Measurements from ENCODE around the gene HHLA2.
A peak's percentile ranks its signal among the peaks of the same experiment; 100 is the strongest.

Gene HHLA2

DNA sequence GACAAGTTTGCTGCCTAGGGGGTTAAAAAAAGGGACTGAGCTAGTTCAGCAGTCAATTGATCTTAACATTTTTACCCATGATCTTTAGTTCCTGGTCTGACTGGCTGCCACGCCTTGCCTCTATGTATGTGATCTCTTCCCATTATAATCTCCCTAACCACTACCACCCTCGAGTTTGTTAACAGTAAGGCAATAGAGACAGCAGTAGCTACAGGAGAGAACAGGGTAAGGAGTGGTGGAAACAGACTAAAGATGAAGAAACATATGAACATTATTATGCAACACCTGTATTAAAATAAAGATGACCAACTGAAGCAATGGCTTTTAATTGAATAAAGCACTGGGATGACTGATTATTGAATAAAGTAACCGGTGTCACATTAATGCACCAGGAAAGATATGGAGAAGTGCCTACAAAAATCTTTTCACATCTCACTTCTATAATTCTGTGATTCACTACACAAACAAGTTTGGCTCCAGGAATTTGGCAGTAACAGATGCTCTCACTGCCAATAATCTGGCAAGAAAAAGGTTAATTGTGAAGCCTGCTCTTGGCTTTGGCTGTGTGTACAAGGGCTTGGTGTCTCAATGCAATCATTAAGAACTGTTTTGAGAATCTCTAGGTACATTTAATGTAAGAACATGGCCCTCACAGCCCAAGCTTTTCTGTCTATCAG, 95.7 kb downstream of the HHLA2 start:
- H3K4me3 ChIP-seq (ENCODE audit: low read depth, low read length): no peak overlapping the region
- TF ChIP-seq, protein P1, sequence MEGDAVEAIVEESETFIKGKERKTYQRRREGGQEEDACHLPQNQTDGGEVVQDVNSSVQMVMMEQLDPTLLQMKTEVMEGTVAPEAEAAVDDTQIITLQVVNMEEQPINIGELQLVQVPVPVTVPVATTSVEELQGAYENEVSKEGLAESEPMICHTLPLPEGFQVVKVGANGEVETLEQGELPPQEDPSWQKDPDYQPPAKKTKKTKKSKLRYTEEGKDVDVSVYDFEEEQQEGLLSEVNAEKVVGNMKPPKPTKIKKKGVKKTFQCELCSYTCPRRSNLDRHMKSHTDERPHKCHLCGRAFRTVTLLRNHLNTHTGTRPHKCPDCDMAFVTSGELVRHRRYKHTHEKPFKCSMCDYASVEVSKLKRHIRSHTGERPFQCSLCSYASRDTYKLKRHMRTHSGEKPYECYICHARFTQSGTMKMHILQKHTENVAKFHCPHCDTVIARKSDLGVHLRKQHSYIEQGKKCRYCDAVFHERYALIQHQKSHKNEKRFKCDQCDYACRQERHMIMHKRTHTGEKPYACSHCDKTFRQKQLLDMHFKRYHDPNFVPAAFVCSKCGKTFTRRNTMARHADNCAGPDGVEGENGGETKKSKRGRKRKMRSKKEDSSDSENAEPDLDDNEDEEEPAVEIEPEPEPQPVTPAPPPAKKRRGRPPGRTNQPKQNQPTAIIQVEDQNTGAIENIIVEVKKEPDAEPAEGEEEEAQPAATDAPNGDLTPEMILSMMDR (IDR thresholded peaks at IDR 0.05; ENCODE audit: control insufficient read depth, extremely low read depth, insufficient read depth): no peak
- DNase-seq (ENCODE audit: low read depth): peak; percentile 71

DNA sequence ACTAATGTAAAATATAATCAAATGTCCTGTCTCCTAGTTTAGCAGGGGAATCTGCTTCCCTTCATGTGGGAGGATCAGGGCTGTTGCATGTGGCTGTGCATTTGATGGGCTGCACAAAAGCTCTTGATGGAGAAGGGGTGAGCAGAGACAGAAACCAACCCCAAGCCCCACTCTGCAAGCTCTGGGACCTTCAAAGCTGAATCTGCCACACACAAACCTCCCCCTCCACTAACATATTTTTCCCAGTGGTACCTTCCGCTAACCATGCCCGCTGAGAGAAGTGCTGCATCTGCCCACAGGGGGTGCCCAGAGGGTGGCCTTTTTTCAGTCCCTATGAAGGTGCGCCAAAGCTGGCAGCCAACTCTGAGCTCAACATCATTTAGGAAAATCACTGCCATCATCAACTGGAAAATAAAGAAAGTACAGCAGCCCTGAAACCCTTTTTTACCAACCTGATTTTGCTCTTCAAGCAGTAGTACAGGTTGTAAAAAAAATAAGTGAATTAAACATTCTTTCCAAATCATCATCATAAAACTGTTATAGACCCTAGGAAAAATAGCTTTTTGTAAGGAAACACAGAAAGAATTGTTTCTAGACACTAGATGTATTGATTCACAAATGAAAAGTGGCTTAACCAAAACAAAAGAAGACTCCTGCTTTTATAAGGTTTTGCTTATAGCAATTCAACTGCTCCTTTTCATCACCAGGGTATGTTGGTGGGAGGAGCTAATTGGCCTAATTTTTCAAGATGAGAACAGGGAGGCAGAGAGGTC, 97.0 kb downstream of the HHLA2 start:
- DNase-seq (ENCODE audit: low read depth): no peak
- H3K4me3 ChIP-seq (ENCODE audit: low read depth, low read length): no peak overlapping the region
- TF ChIP-seq, protein P1 (IDR thresholded peaks at IDR 0.05; ENCODE audit: control insufficient read depth, extremely low read depth, insufficient read depth): no peak

DNA sequence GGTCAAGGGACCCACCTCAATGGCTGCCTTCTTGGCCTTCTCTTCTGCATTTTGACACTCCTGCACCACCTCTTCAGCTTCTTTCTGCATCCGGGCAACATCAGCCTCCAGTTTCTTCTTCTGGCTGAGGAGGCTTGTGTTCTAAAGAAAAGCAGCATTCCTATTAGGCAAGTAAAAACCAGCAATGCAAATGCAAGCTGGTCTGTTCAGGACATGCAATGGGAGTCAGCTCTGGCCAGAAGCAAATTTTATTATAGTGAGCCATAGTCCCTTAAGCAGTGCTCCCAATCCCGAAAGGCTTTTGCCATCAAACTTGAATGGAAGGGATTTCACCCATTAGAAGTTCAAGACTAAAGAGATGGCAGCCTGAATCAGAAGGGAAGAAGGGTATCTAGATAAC, 97.7 kb downstream of the HHLA2 start:
- no peak overlapping the region for H3K4me3 ChIP-seq (ENCODE audit: low read depth, low read length)
- DNase-seq (ENCODE audit: low read depth): no peak
- TF ChIP-seq, protein P1 (IDR thresholded peaks at IDR 0.05; ENCODE audit: control insufficient read depth, extremely low read depth, insufficient read depth): no peak

DNA sequence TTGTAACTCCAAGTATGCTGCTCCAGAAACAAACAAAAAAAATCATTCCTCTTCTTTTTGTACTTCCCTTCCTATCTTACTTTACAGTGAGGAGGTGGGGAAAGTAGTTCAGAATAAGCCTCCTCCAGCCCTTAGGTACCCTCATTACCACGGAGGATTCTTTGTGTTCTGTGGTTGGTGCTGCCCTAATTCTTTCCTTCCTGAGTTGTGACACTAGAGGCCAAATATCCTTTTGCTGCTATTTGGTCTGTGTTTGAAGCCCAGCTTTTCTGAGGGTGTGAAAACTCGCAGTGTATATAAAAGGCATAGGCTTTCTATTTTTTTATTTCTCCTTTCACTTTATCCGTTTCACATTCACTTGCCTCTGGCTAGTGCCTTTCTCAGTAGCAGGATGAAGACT, 98.2 kb downstream of the HHLA2 start:
- TF ChIP-seq, protein P1 (IDR thresholded peaks at IDR 0.05; ENCODE audit: control insufficient read depth, extremely low read depth, insufficient read depth): no peak
- no peak for DNase-seq (ENCODE audit: low read depth)
- no peak overlapping the region for H3K4me3 ChIP-seq (ENCODE audit: low read depth, low read length)

DNA sequence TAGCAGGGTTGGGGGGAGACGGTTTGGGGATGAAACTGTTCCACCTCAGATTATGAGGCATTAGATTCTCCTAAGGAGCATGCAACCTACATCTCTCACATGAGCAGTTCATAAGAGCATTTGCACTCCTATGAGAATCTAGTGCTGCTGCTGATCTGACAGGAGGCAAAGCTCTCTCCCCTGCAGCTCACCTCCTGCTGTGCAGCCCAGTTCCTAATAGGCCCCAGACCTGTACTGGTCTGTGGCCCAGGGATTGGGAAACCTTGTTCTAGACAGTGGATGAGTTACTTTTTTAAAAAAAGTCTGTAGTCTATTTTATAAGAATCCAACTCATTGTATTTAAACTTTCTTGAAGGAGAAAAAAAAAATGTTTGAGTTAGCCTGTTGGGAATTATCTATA, 100.0 kb downstream of the HHLA2 start:
- TF ChIP-seq, protein P1 (IDR thresholded peaks at IDR 0.05; ENCODE audit: control insufficient read depth, extremely low read depth, insufficient read depth): no peak
- no peak for DNase-seq (ENCODE audit: low read depth)
- no peak overlapping the region for H3K4me3 ChIP-seq (ENCODE audit: low read depth, low read length)

DNA sequence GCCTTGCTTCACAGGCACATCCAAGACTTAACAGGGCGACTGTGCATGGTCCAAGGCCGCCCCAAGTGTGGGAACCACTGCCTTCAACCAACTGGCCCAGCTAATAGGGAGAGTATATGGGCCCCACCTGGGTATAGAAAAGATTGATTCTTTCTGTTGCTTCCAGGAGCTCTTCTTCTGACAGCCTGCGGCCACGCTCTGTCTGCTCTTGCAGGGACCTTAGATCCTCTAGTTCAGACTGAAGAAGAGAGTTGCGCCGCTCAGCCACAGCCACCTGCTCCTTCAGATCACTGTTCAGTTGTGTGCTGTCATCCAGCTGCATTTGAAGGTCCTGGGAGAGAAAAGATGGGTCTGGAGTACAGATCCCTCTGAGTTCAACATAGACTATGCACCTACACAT, 102.2 kb downstream of the HHLA2 start:
- no peak for DNase-seq (ENCODE audit: low read depth)
- no peak overlapping the region for H3K4me3 ChIP-seq (ENCODE audit: low read depth, low read length)
- TF ChIP-seq, protein P1 (IDR thresholded peaks at IDR 0.05; ENCODE audit: control insufficient read depth, extremely low read depth, insufficient read depth): no peak
